Forelimb muscle (tissue), 1 donor: ENCODE results near the gene CRYBG1. TPM values are rescaled to one million over a fixed set of nuclear protein-coding genes. Genes with fewer than 3 reads are reported as not detected.
"Not testable (repeated sequence)": the region's sequence is repeated elsewhere in the genome, so short reads cannot be mapped to it uniquely, and the experiment has no call there.

Source experiments
- DNase-seq: peaks from one replicate; pipeline ENCODE4 v3.0.0-alpha.2; 2013; ENCODE audit warnings: low read depth
- polyA plus RNA-seq: library from polyadenylated mRNA; unstranded; fragments of 120-200 nt; gene quantifications from one replicate; pipeline ENCODE4 v1.2.1, GENCODE V29; 2013; ENCODE audit not compliant: insufficient read length

CRYBG1 gene
- polyA plus RNA-seq, 1 donor: 2.0 TPM

DNA sequence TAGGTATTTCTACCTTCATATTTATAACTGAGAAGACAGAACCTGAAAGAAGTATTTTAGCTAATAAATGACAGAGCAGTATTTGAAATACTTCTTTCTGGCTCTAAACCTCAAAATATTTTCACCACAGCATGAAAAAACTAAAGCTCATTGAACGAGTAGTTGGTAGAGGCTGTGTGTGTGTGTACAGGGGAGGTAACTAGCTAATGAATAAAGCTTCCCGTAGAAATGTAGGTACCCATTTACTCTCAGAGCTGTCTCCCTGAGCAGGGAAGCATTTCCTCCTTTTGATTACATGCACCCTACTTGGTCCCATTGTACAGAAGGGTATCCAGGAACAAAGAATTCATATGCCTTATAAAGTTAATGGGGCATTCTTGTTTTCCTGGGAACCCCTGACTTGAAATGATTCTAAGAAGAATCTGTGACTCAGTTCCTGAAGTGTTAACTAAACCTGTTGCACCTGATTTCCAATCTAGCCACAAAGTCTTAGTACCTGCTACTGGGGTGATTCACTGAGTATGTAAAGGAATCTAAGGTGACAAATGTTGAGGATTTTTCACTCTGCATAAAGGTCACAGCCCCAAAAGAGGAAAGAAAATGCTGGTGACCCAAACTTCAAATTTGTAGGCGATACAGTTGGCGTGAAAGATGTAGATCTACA, 12.5 kb downstream of the CRYBG1 start:
- no peak for DNase-seq

DNA sequence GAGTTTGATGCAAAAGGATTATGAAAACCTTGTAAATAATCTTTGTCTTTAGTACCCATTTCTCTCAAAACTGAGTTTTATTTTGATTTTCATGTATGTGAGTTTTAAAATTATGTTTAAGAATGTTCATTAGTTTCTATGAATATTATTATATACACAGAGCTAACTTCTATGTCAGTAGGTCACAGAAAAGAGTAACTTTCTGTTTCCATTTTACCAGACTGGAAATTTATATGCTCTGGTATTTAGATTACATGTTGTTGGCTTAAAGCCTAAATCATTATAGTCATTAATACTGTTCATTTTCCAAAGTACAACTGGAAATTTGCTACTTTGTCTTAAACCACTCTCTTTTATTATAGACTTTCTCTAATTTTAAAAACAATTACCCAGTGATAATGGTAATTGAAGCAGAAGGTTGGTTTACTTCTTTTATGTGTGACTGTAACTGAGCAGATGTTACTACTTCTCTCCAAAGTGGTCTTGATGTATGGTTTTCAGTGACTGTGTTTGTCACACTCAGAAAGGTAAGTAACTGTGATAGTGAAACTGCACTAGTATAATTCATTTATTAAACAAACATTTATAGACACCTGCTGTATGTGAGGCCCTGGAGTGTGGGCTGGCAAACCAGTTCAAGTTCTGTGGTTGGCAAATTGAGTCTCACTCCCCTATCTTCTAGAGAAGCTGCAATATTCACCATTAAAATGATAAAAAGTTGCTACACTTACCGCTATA, 13.2 kb downstream of the CRYBG1 start:
- no peak for DNase-seq

- peak; percentile 6 for DNase-seq
Measured at GRCh38 chr6:106377061-106377540, 16.6 kb downstream of the CRYBG1 start.

- DNase-seq: no peak
Measured at GRCh38 chr6:106379951-106380350, 19.4 kb downstream of the CRYBG1 start.

DNA sequence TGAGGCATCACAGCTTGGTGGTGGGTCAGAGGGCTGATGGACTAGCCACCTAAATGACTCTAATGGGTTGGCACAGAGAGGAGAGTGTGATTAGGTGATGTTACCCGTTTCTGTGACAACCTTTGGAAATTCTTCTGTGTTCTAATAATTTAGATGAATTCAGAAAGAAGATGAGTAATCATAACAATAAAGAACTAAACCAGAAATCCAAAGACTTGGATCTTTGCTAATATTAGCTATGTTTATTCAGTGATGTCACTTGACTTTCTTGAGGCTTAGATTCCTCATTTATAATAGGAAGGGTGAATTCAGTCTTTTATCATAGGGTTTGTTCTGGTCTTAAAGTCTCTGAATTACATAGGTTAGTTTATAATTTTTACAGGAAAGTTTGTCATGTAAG, 19.9 kb downstream of the CRYBG1 start:
- no peak for DNase-seq

DNA sequence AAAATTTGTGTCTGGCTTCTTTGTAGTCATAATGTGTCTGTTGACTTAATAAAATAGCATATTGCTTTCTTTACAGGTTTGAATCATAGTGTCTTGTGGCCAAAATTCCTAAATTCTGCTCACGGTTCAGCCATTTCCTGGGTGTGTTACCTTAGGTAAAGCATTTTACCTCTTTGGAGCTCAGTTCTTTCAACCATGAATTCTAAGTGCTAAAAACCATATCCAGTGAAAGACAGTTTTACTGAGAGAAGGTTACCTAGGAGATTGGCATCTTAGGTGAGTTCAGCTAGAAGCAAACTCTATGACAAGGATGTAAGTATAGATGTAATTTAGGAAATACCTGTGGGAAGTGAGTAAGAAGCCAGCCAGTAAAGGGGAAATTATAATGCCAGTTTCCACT, 20.7 kb downstream of the CRYBG1 start:
- no peak for DNase-seq

- no peak for DNase-seq
Measured at GRCh38 chr6:106381881-106382280, 21.4 kb downstream of the CRYBG1 start.

GRCh38 chr6:106383573-106383972, 23.1 kb downstream of the CRYBG1 start:
- DNase-seq: no peak

GRCh38 chr6:106385530-106385929, 25.0 kb downstream of the CRYBG1 start:
- DNase-seq: no peak

GRCh38 chr6:106387875-106388274, 27.4 kb downstream of the CRYBG1 start:
- DNase-seq: no peak

DNA sequence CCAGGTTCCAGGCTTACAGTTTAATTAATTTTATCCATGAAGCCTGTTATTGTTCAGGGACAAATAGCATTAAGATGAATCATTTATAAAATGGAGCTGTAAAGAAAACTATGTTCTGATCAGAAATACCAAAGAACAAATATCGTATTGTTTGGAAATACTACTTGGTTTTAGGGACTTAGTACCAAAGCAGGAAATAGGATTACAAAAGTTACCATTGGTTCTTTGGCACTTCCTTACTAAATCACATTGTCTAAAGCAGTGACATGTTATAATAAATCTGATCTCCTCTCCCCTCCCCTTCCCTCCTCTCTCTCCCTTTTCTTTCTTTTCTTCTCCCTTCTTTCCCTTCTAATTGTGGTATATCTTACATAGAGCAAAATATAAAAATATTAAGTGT, 29.6 kb downstream of the CRYBG1 start:
- DNase-seq: no peak

GRCh38 chr6:106396426-106397220, 36.1 kb downstream of the CRYBG1 start:
- no peak for DNase-seq

DNA sequence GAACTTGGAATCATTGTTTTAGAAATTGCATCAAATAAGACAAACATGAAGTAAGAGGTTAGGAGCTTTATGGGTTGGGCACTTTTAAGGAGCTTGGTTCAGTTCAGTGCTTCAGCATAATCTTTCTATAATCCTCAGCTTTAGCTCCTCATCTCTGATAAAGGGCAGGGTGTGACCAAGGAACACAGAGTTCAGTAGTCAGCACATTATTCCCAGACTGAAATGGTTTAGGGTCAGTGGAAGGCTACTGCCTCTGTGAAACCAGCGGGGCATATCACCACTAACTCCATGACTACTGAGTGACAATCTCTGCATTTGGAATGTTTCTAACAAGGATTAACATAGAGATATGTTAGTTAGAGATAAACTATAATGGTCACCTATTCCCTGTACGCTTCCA, 36.9 kb downstream of the CRYBG1 start:
- no peak for DNase-seq

- DNase-seq: no peak
Measured at GRCh38 chr6:106398621-106399020, 38.1 kb downstream of the CRYBG1 start.

DNA sequence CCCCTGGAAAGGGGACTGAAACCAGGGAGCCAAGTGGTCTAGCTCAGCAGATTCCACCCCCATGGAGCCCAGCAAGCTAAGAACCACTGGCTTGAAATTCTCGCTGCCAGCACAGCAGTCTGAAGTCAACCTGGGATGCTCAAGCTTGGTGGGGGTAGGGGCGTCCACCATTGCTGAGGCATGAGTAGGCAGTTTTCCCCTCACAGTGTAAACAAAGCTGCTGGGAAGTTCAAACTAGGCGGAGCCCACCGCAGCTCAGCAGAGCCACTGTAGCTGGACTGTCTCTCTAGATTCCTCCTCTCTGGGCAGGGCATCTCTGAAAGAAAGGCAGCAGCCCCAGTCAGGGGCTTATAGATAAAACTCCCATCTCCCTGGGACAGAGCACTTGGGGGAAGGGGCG, 44.5 kb downstream of the CRYBG1 start:
- not testable (repeated sequence) for DNase-seq

DNA sequence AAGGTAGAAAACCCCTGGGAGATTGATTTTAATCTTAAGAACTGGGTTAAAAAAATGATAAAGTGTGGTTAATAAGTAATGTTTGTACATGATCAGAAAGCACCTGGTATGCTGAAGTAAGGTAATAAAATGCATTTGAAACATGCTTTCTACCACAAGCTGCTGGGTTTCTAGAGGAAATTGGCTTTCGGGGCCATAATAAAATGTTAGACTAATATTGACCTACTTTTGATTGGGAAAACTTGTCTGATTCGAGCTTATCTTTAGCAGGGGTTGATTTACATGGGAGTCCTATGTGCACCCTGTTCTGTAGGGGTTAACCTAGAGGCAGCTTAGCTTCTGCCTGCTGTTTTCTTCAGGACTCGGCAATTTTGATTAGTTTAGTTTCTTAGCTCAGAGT, 50.5 kb downstream of the CRYBG1 start:
- DNase-seq: no peak

DNA sequence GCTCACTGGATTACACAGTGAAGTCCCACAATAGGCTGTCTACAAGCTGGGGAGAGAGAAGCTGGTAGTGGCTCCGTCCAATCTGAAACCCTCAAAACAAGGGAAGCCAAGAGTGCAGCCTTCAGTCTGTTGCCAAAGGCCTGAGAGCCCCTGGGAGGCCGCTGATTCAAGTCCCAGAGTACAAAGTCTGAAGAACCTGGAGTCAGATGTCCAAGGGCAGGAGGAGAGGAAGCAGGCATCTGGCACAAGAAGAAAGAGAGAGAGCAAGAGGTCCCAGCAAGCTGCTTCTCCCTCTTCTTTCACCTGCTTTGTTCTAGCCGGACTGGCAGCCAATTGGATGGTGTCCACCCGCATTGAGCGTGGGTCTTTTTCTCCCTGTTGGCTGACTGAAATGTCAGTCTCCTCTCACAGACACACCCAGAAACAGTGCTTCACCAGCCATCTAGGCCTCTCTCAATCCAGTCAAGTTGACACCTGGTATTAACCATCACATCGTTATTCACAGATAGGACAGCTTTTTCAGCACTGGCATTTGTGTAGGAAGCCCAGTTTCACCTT, 51.2 kb downstream of the CRYBG1 start:
- DNase-seq: no peak

DNA sequence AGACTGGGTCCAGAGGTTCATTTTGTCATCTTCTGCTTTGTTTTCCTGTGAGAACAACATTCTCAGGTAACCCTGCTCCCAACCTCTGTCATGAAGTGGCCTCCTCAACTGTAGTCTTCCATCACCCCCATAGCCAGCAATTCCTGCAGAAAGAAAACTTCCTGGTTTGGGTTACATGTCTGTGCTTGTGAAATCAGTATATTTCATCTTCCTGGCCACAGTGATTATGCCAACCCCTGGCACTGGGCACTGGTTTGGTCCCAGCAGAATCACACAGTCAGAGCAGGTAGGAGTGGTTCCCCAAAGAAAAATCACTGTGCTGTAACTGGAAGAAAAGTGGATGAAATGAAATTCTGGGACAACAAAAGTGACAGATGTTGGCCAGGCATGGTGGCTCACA, 52.5 kb downstream of the CRYBG1 start:
- no peak for DNase-seq

DNA sequence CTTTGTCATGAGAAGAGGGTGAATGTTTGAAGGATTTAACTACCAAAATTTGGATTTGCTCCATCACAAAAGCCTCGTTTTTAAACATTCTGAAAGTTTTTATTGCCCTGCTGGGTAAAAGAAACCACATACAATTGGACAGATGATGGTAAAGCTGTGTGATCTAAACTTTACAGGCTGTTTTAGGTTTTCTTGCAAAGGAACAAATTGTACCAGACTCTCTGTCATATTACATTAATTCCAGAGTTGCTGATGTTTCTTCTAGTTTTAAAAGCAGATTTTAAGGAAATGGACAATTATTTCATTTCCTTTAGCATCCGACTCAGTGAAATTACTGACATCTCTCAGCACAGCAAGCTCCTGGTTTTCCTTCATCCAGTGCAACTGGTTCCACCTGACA, 53.2 kb downstream of the CRYBG1 start:
- no peak for DNase-seq

DNA sequence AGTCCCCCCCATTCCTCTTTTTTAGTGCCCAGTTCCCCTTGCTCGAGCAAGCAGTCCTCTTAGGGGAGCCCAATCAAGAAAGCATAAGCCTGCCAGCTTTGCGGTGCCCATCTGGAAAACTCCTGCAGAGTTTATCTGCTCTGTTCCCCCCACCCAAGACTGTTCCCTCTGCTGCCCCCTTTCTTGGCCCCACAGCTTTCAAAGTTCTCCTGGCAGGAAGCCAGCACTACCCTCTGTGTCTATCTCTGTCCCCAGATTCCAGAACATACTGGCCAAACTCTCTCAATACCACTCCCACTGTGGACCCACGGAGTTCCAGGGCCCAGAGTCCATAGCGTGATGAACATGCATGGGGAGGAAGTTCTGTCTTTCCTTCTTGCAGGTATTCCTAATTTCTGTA, 55.4 kb downstream of the CRYBG1 start:
- no peak for DNase-seq

DNA sequence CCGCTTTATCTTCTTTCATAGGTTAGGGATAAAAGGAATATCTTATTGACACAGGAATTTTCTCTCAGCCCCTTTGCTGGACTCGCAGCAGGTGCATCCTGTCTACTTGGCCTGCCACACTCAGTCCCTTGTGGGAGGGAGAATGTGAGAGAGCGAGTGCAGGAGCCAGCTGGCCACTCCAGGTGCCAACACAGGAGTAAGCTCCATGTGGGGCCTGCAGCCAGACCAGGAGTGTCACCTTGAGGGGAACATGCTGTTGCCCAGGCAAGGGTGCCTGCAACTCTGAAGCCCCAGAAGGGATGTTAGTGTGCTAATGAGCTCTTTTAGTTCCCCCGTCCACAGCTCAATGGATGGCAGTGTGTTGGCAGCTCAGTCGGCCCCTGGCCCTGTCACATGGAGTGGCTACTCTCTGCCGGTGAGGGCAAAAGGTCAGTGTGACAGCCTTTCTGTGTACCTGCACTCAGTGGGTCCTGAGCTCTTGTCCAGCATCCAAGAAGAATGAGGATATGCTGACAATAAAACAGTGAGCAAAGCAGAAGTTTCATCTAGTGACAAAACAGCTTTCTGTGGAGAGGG, 57.1 kb downstream of the CRYBG1 start:
- no peak for DNase-seq
